ENCODE measurements around the gene RRP9.

The RRP9 gene

GRCh38 chr3:51894391-51894790 is 47.3 kb downstream of the RRP9 start:
- Histone ChIP-seq H3K4me3 (no peak overlapping the region), H3K27ac (no peak overlapping the region)
- DNase-seq (ENCODE audit: low spot score) = no peak
- no peak for TF ChIP-seq CTCF (IDR thresholded peaks at IDR 0.05)

- TF ChIP-seq CTCF (IDR thresholded peaks at IDR 0.05) = no peak
- DNase-seq (ENCODE audit: low spot score) = no peak
- H3K4me3 ChIP-seq = no peak overlapping the region
- H3K27ac ChIP-seq = no peak overlapping the region
Measured at GRCh38 chr3:51891242-51892039, 50.3 kb downstream of the RRP9 start.

- no peak overlapping the region for H3K4me3 ChIP-seq
- no peak for DNase-seq (ENCODE audit: low spot score)
Measured at GRCh38 chr3:51888463-51889105, 53.1 kb downstream of the RRP9 start.

GRCh38 chr3:51887620-51888019 is 54.1 kb downstream of the RRP9 start:
- no peak overlapping the region for H3K27ac ChIP-seq

More at GRCh38 chr3:51888463-51889105, 53.1 kb downstream of the RRP9 start:
- no peak overlapping the region for H3K27ac ChIP-seq
- no peak for TF ChIP-seq CTCF (IDR thresholded peaks at IDR 0.05)

GRCh38 chr3:51886447-51886846 is 55.3 kb downstream of the RRP9 start:
- H3K4me3 ChIP-seq = no peak overlapping the region
- H3K27ac ChIP-seq = no peak overlapping the region
- TF ChIP-seq CTCF (IDR thresholded peaks at IDR 0.05) = no peak
- DNase-seq (ENCODE audit: low spot score) = no peak

More at GRCh38 chr3:51887620-51888019, 54.1 kb downstream of the RRP9 start:
- no peak for DNase-seq (ENCODE audit: low spot score)
- no peak overlapping the region for H3K4me3 ChIP-seq
- no peak for TF ChIP-seq CTCF (IDR thresholded peaks at IDR 0.05)

All from coronary artery (tissue), 2 donors.